Cardiac muscle cell (in vitro differentiated cells and primary cell): ENCODE measurements around the gene BIK. TPM values are rescaled to one million over a fixed set of nuclear protein-coding genes. Genes with fewer than 3 reads are reported as not detected.

Experiments
- DNase-seq, 2 donors: peaks; one replicate each; pipeline versions ENCODE4 v3.0.0 to v3.0.0-alpha.2; 2010 to 2017; ENCODE audit warnings: low read depth in 1 of 2, low spot score in 1 of 2
- H3K27ac ChIP-seq: fragments of 200-600 bp; sonication (generic); 2 replicates; pipeline ENCODE4 v1.5.1; 2016
- H3K27me3 ChIP-seq: fragments of 200-600 bp; sonication (generic); 2 replicates; pipeline ENCODE4 v1.6.0; 2016; ENCODE audit warnings: control low read depth
- H3K36me3 ChIP-seq: fragments of 200-600 bp; sonication (generic); 2 replicates; pipeline ENCODE4 v1.5.1; 2016; ENCODE audit warnings: control low read depth
- H3K4me1 ChIP-seq: fragments of 200-600 bp; sonication (generic); 2 replicates; pipeline ENCODE4 v1.8.1; 2017; ENCODE audit warnings: low read depth, mild to moderate bottlenecking, mixed run types
- H3K4me3 ChIP-seq: fragments of 200-600 bp; sonication (generic); 2 replicates; pipeline ENCODE4 v1.5.1; 2016; ENCODE audit warnings: mild to moderate bottlenecking
- H3K9me3 ChIP-seq: fragments of 200-600 bp; sonication (generic); 2 replicates; pipeline ENCODE4 v1.5.1; 2017; ENCODE audit warnings: low read depth, mild to moderate bottlenecking, control low read depth
- polyA plus RNA-seq: library from polyadenylated mRNA; unstranded; fragments of >200 nt; fragmentation: Nextera tagmentation; extraction: Ambion mirVana; gene quantifications from 2 replicates; pipeline ENCODE4 v1.2.1, GENCODE V29; 2016
- total RNA-seq: library from RNA; depleted of rRNA; stranded (reverse); fragments of >200 nt; gene quantifications from 2 replicates; pipeline ENCODE4 v1.2.3, GENCODE V29; 2016
- TF ChIP-seq, protein P1 (sequence below): IDR thresholded peaks from 2 replicates; pipeline ENCODE4 v1.5.1; 2012; ENCODE audit warnings: low read depth, mild to moderate bottlenecking, low read length

Gene BIK
- total and polyA plus RNA-seq, 2 experiments from 2014 or later = 34.6 to 41.7 TPM

DNA sequence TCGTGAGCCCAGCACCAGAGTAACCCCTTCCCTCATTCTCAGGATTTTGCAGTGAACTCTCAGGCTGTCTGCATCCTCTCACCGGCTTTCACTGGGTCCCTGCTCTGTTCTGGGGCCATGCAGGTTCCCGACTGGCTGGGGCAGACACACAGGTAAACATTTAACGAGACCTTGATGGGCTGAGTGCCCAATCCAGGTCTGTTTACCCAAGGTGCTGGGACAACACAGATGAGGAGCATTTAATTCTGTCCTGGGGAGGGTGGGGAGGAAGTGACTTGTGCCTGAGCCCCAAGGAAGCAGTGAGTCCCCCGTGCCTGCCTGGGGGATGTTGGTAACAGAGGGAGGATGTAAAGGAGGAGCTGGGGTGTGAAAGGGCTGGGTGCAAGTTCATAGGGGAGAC, 4.4 kb downstream of the BIK start:
- no peaks in the 10 kb centered on the region for H3K4me1 ChIP-seq
- H3K27me3 ChIP-seq = peaks cover 20% of the 10 kb centered on the region
- H3K9me3 ChIP-seq = no peaks in the 10 kb centered on the region
- no peak overlapping the region for H3K27ac ChIP-seq
- DNase-seq = no peak
- H3K4me3 ChIP-seq = no peak overlapping the region
- TF ChIP-seq, protein P1, sequence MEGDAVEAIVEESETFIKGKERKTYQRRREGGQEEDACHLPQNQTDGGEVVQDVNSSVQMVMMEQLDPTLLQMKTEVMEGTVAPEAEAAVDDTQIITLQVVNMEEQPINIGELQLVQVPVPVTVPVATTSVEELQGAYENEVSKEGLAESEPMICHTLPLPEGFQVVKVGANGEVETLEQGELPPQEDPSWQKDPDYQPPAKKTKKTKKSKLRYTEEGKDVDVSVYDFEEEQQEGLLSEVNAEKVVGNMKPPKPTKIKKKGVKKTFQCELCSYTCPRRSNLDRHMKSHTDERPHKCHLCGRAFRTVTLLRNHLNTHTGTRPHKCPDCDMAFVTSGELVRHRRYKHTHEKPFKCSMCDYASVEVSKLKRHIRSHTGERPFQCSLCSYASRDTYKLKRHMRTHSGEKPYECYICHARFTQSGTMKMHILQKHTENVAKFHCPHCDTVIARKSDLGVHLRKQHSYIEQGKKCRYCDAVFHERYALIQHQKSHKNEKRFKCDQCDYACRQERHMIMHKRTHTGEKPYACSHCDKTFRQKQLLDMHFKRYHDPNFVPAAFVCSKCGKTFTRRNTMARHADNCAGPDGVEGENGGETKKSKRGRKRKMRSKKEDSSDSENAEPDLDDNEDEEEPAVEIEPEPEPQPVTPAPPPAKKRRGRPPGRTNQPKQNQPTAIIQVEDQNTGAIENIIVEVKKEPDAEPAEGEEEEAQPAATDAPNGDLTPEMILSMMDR = no peak
- no peaks in the 10 kb centered on the region for H3K36me3 ChIP-seq

DNA sequence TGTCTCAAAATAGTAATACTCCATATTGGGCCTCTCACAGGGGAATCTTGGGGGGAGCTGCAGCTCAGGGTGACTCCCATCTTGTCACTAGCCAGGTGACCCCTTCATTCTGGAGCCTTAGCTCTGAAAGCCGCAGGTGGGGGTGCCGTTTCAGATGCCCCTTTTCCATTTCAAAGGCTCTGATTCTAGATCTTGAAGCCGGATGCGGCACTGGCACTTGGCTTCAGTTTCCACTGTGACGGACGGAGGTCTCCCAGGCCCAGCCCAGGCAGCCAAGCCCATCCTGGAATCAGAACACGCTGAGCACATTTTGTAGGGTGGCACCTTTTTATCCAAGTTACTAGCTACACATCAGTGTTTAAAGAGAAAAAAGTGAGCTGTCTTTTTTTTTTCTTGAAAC, 6.4 kb downstream of the BIK start:
- Histone ChIP-seq H3K27ac (no peak overlapping the region), H3K9me3 (no peaks in the 10 kb centered on the region), H3K4me1 (no peaks in the 10 kb centered on the region), H3K27me3 (peaks cover 3% of the 10 kb centered on the region), H3K4me3 (no peak overlapping the region), H3K36me3 (no peaks in the 10 kb centered on the region)
- DNase-seq = no peak
- TF ChIP-seq, protein P1 = no peak

DNA sequence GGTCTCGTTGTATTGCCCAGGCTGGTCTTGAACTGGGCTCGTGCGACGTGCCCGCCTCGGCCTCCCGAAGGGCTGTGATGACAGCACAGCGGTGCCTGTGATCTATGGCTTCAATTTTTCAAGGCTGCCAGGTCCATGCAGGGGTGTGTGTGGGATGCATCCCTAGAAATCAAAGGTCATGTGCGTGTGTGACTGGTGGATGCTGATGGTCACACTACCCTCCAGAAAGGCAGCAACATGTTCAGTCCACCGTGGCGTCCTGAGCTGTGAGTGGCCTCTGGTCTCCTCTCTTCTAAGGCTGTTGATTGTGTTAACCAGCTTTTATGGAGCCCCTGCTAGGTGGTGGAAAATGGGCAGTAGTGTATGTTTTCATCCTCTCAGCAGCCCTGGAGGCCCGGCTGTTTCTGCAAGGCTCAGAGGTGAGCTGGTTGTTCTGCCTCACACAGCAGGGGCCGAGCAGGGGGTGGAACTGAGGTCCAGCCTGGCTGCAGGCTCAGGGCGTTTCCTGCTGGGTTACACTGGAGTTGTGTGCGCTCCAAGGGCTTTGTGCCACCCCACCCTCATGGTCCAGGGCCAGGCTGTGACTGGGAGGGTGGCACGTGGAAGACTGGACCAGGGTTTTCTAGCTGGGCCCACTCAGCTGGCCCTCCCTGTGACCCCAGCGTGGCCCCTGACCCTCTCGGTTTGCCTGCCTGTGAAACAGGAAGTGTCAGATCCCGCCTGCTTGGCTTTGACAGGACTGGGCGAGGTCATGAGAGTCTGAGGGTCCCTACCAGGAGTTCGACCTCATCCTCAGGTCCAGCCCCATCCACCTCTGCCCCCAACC, 7.7 kb downstream of the BIK start:
- no peak overlapping the region for H3K27ac ChIP-seq
- no peaks in the 10 kb centered on the region for H3K9me3 ChIP-seq
- TF ChIP-seq, protein P1 = no peak
- H3K36me3 ChIP-seq = no peaks in the 10 kb centered on the region
- no peak overlapping the region for H3K4me3 ChIP-seq
- H3K27me3 ChIP-seq = no peaks in the 10 kb centered on the region
- H3K4me1 ChIP-seq = no peaks in the 10 kb centered on the region
- DNase-seq = no peak

DNA sequence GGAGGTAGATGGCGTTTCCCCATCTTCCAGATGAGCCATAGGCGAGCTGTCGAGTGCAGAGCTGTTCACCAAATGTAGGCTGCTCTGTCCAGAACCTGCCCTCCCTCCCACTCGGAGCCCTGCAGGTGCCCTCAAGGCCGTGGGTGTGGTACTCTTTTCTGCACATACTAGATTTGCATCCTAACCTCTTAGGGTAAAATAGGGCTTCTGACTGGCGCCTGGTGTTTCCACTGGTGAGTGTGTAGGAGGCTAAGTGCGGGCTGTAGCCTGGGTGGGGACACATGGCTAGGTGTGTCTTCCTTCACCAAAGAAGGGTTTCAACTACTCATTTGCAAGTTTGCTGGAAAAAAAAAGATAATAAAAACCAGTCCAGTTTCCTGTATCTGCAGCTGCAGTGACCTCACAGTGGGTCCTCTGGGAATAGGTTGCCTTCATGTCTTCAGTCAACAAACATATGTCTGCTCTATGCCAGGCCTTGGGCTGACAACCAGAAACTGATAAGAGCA, 8.5 kb downstream of the BIK start:
- TF ChIP-seq, protein P1 = no peak
- H3K27me3 ChIP-seq = no peaks in the 10 kb centered on the region
- no peak overlapping the region for H3K27ac ChIP-seq
- no peaks in the 10 kb centered on the region for H3K9me3 ChIP-seq
- H3K4me3 ChIP-seq = no peak overlapping the region
- H3K4me1 ChIP-seq = no peaks in the 10 kb centered on the region
- no peaks in the 10 kb centered on the region for H3K36me3 ChIP-seq
- DNase-seq = peak; percentile 29 to 36

DNA sequence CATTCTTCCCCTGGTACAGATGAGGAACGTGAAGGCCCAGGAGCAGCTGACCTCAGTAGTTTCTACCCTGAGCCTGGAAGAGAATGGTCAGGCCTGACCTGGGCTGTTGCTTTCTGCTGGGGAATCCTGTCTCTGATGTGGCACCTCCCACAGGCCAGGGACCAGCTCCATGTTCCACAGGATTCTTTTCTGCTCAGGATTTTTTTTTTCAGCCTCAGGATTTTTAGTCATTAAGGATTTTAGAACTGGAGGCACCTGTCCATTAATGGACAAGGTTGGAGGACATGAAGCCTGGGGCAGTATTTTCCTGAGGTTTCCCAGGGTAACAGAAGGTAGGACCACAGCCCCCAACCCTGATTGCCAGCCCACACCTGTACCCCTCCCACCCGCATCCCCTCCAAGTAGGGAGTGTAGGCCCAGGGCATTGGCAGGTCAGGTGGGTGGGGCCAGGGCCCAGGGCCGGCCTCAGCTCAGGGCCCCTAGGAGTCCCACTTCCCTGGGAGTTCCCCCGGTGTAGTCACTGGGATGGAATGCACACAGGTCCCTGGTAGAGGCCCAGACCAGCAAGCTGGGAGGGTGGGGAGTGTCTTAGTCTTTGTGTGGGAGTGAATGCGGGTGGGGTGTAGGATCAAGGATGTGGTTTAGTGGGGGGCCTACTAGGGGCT, 16.1 kb downstream of the BIK start:
- peaks cover 7% of the 10 kb centered on the region for H3K4me1 ChIP-seq
- DNase-seq = peak in 1 of 2 donors; percentile 67
- no peak overlapping the region for H3K4me3 ChIP-seq
- H3K27me3 ChIP-seq = no peaks in the 10 kb centered on the region
- H3K27ac ChIP-seq = no peak overlapping the region
- TF ChIP-seq, protein P1 = no peak
- no peaks in the 10 kb centered on the region for H3K9me3 ChIP-seq
- no peaks in the 10 kb centered on the region for H3K36me3 ChIP-seq
